GM18499 (cell line): ENCODE measurements around the gene NGRN.
A peak's percentile ranks its signal among the peaks of the same experiment; 100 is the strongest.
"Not testable (repeated sequence)": the region's sequence is repeated elsewhere in the genome, so short reads cannot be mapped to it uniquely, and the experiment has no call there.

Experiments used
- ATAC-seq: cut with Tn5 transposase; IDR thresholded peaks from one replicate; pipeline ENCODE4 v1.9.1; 2021; ENCODE audit warnings: moderate number of reproducible peaks; ENCODE audit not compliant: insufficient read depth, unreplicated experiment

NGRN gene

DNA sequence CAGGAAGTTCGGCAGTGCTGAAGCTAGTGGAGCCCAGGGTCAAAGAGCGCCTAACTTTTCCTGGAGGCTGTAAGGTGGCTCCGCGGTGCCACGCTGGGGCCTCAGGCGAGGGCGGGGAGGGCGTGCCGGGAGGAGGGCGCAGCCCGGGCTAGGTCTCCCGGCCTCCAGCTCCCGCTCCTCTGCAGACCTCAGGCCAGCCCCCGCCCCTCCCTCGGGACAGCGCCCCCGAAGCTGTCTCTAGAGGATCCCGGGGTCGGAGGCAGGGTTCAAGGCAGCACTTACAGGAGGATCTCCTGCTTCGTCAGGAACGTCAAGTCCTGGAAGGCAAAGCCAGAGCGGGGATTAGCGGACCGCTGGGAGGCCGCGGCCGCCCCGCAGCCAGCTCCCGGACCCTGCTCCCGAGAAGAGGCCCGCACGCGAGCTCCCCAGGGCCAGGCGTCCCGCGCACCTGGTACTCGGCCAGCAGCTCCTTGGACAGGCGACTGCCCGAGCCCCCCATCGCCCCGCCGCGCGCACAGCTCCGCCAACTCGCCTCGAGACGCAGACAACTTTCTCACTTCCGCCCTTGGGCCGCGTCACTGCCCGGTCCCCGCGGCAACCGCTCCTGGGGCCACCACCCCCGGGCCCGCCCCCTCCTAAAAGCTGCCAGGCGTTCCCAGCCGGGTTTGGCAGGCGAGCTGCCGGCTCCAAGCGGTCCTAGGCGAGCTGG, 31.9 kb upstream of the NGRN start, which contains the start of gene CIB1:
Gene CIB1 (minus strand): TSS at position 555 of the 709 bp plus-strand sequence. CDS start 56 bp downstream, at position 499.
- peak; percentile 34 for ATAC-seq

GRCh38 chr15:90234096-90234988, 31.1 kb upstream of the NGRN start, which contains the start of gene GDPGP1:
Gene GDPGP1 (plus strand): TSS chr15:90234209. CDS start chr15:90240909, 6,700 bp downstream.
- ATAC-seq, result peak; percentile 34

DNA sequence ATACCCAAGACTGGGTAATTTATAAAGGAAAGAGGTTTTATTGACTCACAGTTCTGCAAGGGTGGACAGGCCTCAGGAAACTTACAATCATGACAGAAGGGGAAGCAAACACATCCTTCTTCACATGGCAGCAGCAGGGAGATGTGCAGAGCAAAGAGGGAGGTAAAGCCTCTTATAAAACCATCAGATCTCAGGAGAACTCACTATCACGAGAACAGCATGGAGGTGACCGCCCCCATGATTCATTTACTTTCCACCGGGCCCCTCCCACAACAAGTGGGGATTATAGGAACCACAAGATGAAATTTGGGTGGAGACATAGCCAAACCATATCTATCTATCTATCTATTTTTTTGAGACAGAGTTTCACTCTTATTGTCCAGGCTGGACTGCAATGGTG, 26.1 kb upstream of the NGRN start:
- no peak for ATAC-seq

GRCh38 chr15:90240856-90241255, 24.6 kb upstream of the NGRN start:
- ATAC-seq, result no peak

DNA sequence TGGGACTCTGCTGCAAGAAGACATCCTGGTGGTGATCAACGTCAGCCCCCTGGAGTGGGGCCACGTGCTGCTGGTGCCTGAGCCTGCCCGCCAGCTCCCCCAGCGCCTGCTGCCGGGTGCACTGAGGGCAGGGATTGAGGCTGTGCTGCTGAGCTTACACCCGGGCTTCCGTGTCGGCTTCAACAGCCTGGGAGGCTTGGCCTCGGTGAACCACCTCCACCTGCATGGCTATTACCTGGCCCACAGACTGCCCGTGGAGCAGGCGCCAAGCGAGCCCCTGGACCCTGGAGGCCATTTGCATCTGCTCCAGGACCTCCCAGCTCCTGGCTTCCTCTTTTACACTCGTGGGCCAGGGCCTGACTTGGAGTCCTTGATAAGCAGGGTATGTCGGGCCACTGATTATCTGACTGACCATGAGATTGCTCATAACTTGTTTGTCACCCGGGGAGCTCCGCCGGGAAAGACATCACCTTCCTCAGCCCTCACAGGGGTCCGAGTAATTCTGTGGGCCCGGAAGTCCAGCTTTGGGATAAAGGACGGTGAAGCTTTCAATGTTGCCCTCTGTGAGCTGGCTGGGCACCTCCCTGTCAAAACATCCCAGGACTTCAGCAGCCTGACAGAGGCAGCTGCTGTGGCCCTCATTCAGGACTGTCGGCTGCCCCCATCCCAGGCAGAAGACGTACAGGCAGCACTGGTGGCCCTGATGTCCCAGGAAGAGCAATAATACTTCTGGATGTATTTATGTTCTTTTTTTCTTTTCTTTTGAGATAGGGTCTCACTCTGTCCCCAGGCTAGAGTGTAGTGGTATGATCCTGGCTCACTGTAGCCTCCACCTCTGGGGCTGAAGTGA, 23.9 kb upstream of the NGRN start:
- ATAC-seq, result no peak

GRCh38 chr15:90243943-90244639, 21.4 kb upstream of the NGRN start:
- ATAC-seq, result no peak

DNA sequence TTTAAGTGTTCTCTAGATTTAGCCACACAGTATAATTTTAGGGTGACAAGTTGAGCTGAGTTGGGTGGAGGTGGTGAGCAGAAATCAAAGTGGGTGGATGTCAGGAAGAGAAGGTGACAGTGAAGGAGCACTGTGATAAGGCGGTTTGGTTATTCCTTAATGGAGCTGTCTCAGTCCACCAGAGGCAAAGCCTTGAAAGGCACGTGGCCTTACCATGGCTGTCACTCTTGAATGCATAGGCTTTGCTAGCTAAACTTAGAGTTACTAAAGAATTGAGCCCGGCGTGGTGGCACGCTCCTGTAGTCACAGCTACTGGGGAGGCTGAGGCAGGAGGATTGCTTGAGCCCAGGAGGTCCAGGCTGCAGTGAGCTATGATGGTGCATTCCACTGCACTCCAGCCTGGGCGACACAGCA, 16.7 kb upstream of the NGRN start:
- no peak for ATAC-seq

DNA sequence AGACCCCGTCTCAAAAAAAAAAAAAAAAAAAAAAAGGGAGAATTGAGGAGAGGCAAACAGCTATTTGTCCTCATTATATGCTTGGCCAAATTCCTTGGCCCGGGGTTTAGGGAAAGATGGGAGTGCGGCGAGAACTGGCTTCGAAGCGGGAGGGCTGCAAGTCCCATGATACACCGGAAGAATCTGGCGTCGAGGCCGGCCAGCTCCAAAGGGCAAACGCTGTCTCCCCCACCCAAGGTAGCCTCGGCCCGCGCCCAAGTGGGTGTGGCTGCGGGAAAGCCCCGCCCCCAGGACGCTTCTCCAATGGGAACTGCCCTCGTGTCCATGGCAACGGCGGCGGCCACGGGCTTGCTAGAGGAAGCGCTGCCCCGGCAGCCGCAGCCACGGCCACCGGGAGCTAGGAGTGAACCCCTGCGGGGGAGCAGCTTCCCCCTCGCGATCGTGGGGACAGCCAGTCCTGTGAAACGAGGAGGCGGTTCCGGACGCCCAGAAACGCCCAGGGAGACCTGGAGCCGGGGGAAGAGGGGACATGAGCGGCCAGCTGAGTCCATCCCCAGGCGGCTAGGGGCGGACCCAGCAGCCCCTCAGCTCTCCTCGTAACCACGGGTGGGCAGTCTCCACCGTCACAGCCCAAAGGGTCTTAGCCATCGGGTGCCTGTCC, 16.1 kb upstream of the NGRN start, which contains the start of gene TTLL13:
Gene TTLL13 (plus strand): TSS at position 354 of the 661 bp plus-strand sequence. CDS start 1,075 bp downstream, outside the sequence.
- no peak for ATAC-seq

GRCh38 chr15:90257776-90258175, 7.7 kb upstream of the NGRN start:
- no peak for ATAC-seq

GRCh38 chr15:90259524-90259923, 5.9 kb upstream of the NGRN start:
- ATAC-seq, result peak; percentile 65

GRCh38 chr15:90260731-90261130, 4.7 kb upstream of the NGRN start:
- ATAC-seq, result not testable (repeated sequence)

DNA sequence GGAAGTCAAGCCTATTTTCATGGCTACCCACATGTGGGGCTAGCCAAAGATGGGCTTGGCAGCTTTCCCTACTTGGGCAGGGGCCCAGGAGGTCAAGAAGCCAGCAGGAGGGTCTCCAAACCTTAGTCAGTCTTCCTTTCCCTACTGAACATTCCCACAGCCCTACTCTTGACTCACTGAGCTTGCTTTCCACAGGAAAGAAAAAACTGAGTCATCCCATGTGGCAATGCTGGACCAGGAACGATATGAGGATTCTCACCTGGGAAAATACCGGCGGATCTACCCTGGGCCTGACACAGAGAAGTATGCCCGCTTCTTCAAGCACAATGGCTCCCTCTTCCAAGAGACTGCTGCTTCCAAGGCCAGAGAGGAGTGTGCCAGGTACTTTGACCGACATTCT, 3.7 kb upstream of the NGRN start:
- ATAC-seq, result no peak

DNA sequence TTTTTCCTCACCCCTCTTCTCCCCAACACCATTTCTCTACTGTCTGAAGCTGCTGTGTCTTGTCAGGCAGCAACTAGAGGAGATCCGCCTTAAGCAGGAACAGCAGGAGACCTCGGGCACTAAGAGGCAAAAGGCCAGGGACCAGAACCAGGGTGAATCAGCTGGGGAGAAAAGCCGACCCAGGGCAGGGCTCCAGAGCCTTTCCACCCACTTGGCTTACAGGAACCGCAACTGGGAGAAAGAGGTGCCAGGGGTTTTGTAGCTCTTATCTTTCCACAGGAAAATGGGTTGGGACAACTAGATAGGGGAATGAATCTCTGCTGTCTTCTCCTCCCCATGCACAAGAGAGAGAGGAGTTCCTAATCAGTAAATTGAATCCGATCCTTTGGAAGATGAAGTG, 3.0 kb upstream of the NGRN start:
- ATAC-seq, result no peak

GRCh38 chr15:90264671-90265070, 801 bp upstream of the NGRN start:
- ATAC-seq, result no peak

DNA sequence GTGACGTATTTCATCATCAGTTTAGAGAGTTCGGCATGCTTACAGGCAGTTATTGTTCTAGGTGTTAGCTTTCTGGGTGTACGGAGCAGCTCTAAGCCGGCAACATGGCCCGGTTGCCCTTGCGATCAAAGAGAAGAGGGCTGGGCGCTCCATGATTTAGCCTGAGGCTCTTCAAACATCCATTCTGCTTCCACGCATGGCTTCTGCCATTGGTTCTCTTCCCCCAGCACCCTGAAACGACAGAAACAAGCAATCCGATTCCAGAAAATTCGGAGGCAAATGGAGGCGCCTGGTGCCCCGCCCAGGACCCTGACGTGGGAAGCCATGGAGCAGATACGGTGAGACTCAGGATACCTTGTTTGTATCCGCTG, 574 bp downstream of the NGRN start:
- no peak for ATAC-seq

- ATAC-seq, result no peak
These were observed 1.0 kb downstream of the NGRN start for GRCh38 chr15:90266485-90266884.

- no peak for ATAC-seq
These were observed 2.9 kb downstream of the NGRN start for GRCh38 chr15:90268415-90268814.

DNA sequence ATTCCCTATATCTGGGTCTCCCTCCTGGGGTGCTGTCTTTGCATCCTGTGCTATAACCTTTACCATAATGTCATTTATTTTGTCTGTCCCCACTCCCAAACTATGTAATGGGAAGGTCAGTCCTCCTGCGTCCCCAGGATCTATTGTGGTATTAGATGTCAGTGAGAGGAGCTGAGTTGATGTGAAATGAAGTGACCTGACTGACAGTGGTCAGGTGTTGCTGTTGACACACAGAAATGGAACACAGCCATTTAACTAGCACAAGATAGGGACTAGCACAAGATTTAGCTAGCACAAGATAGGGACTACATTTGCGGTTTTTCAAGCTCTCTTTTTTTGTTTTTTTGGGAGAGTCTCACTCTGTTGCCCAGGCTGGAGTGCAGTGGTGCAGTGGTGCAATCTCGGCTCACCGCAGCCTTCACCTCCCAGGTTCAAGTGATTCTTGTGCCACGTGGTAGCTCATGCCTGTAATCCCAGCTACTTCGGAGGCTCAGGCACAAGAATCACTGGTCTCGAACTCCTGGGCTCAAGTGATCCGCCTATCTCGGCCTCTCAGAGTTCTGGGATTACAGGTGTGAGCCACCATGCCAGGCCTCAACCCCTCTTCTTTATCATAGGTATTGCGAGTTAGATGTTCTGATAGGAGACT, 5.2 kb downstream of the NGRN start:
- no peak for ATAC-seq
